ENCODE measurements around the gene CNTN4. TPM values are rescaled to one million over a fixed set of nuclear protein-coding genes. Genes with fewer than 3 reads are reported as not detected.

The CNTN4 gene
- total RNA-seq, 1 donor from 2014 or later = 23.0 TPM

DNA sequence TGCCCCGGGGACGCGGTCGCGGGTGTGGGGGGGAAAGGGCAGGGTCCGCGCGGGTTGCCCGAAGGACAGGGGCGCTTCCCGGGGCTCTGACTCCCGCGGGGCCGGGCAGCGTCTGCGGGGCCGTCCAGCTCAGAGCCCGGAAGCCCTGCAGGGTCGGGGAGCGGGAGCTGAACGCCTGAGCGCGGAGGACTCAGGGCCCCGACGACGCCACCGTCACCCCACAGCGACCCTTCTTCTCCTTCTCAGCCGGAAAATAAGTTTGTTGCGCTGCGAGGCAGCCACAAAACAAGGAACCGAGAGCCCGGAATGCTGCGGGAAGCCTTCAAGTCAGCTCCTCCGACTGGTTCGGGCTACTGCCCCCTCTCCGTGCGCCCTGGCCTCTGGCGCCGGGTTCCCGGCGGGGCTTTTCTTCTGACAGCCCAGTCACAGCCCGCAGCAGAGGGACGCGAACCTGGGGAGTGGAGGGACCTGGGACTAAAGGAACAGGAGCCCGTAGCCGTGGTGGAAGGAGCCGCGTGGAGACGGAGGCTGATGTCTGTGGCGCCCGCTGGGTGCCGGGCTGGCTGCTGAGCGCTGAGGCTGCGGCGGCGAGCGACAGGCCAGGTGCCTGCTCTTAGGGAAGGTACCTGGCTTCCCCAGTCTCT is 484 bp downstream of the CNTN4 start:
- Mint-ChIP-seq H3K27ac (ENCODE audit: unreplicated experiment) (no peak overlapping the region), H3K4me1 (ENCODE audit: low read depth, unreplicated experiment) (peaks cover 19% of the 10 kb centered on the region), H3K36me3 (ENCODE audit: unreplicated experiment) (no peaks in the 10 kb centered on the region), H3K4me3 (ENCODE audit: unreplicated experiment) (peak overlapping the region; percentile 95), H3K9me3 (ENCODE audit: unreplicated experiment) (peaks cover 8% of the 10 kb centered on the region), H3K27me3 (ENCODE audit: unreplicated experiment) (peaks cover 10% of the 10 kb centered on the region)
- TF ChIP-seq, protein P1, sequence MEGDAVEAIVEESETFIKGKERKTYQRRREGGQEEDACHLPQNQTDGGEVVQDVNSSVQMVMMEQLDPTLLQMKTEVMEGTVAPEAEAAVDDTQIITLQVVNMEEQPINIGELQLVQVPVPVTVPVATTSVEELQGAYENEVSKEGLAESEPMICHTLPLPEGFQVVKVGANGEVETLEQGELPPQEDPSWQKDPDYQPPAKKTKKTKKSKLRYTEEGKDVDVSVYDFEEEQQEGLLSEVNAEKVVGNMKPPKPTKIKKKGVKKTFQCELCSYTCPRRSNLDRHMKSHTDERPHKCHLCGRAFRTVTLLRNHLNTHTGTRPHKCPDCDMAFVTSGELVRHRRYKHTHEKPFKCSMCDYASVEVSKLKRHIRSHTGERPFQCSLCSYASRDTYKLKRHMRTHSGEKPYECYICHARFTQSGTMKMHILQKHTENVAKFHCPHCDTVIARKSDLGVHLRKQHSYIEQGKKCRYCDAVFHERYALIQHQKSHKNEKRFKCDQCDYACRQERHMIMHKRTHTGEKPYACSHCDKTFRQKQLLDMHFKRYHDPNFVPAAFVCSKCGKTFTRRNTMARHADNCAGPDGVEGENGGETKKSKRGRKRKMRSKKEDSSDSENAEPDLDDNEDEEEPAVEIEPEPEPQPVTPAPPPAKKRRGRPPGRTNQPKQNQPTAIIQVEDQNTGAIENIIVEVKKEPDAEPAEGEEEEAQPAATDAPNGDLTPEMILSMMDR (IDR thresholded peaks at IDR 0.05; ENCODE audit: partially characterized antibody, unreplicated experiment) = no peak
- DNase-seq = peak; percentile 63

DNA sequence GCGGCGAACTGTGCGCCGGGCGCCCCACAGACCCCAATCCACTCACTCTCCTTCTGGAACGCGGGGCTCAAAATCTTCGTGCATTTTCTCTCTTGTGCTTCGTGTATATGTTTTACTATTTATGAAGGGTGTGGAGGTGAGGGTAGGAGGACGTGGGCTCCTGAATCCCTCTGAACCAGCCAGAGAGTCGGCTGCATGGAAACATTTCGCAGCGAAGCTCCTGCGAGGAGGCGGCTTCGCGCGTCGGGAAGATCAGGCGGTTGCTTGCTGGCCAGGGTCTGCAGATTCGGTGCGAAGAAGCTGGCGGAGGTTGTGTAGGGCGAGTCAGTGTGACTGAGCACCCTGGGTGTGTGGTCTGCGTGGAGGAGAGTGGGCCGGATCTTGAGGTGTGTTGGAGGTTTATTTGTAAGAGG is 1.1 kb downstream of the CNTN4 start:
- DNase-seq = peak; percentile 50
- TF ChIP-seq, protein P1 (IDR thresholded peaks at IDR 0.05; ENCODE audit: partially characterized antibody, unreplicated experiment) = no peak
- Mint-ChIP-seq H3K27me3 (ENCODE audit: unreplicated experiment) (peaks cover 10% of the 10 kb centered on the region), H3K9me3 (ENCODE audit: unreplicated experiment) (peaks cover 8% of the 10 kb centered on the region), H3K36me3 (ENCODE audit: unreplicated experiment) (no peaks in the 10 kb centered on the region), H3K4me3 (ENCODE audit: unreplicated experiment) (peak overlapping the region; percentile 95), H3K4me1 (ENCODE audit: low read depth, unreplicated experiment) (peaks cover 19% of the 10 kb centered on the region), H3K27ac (ENCODE audit: unreplicated experiment) (no peak overlapping the region)

DNA sequence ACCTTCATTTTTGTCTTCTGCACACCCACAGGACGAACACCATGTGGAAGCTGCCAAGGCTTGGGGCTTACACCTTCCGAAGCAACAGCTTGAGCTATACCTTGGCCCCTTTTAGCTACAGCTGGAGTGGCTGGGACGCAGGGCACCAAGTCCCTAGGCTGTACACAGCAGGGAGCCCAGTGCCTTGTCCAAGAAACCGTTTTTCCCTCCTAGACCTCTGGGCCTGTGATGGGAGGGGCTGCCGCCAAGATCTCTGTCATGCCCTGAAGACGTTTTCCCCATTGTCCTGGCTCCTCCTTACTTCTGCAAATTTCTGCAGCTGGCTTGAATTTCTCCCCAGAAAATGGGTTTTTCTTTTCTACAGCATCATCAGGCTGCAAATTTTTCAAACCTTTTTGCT is 7.8 kb downstream of the CNTN4 start:
- no peaks in the 10 kb centered on the region for H3K27me3 Mint-ChIP-seq (ENCODE audit: unreplicated experiment)
- no peak overlapping the region for H3K4me3 Mint-ChIP-seq (ENCODE audit: unreplicated experiment)
- H3K9me3 Mint-ChIP-seq (ENCODE audit: unreplicated experiment) = peaks cover 4% of the 10 kb centered on the region
- H3K4me1 Mint-ChIP-seq (ENCODE audit: low read depth, unreplicated experiment) = no peaks in the 10 kb centered on the region
- DNase-seq = no peak
- TF ChIP-seq, protein P1 (IDR thresholded peaks at IDR 0.05; ENCODE audit: partially characterized antibody, unreplicated experiment) = no peak
- H3K36me3 Mint-ChIP-seq (ENCODE audit: unreplicated experiment) = peaks cover 12% of the 10 kb centered on the region
- H3K27ac Mint-ChIP-seq (ENCODE audit: unreplicated experiment) = no peak overlapping the region

DNA sequence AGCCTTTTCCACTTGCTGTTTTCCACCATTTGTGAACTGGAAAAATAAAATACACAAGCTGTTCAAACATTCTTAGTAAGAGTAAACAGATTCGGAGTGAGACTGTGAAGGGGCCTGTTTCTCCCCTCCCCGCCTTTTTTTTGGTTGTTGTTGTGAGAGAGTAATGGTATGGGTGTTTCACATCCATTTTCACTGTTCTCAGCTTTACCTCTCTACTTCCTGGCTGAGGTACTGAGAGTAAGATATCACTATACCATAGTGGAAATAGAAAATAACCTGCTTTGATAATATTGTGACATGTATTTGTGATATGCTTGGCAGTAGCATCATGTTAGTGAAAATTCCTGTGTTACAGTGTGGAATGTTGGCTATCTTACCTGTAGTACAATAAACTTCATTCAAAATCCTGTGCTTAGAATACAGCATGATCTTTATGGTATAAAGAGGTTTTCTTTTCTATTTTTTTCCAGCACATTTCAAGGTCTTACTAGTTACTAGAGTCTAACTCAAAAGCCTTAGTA is 12.0 kb downstream of the CNTN4 start:
- peaks cover 3% of the 10 kb centered on the region for H3K9me3 Mint-ChIP-seq (ENCODE audit: unreplicated experiment)
- no peaks in the 10 kb centered on the region for H3K27me3 Mint-ChIP-seq (ENCODE audit: unreplicated experiment)
- peaks cover 6% of the 10 kb centered on the region for H3K36me3 Mint-ChIP-seq (ENCODE audit: unreplicated experiment)
- H3K4me3 Mint-ChIP-seq (ENCODE audit: unreplicated experiment) = no peak overlapping the region
- TF ChIP-seq, protein P1 (IDR thresholded peaks at IDR 0.05; ENCODE audit: partially characterized antibody, unreplicated experiment) = no peak
- DNase-seq = no peak
- H3K4me1 Mint-ChIP-seq (ENCODE audit: low read depth, unreplicated experiment) = no peaks in the 10 kb centered on the region
- H3K27ac Mint-ChIP-seq (ENCODE audit: unreplicated experiment) = no peak overlapping the region

DNA sequence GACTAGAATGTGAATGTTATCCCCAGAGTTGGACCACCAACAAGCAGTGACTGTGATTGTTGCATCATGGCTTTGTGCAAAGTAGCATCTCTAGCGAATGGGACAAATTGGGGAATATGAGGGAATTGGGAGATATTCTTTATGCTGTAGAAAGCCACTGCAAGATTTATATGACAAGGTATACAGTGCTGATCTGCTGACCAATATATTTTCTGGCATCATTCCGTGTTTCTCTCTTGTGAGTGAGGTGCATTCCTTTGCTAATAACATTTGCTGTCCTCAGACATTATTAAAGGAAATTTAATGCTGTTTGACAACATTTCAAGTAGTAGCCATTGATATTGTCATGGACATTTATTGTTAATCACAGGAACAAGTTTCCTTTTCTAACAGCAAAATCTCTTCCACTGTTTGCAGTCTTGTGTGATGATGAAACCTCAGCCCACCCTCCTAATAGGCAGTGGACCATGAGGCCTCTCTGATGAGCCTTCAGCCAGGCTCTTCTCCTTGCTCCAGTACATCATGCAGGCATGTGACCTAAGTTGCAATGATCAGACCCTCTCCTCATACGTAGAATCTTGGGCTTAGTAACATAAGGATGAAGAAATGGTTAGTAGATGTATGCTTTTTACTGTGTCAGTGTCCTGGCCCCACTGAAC is 16.1 kb downstream of the CNTN4 start:
- Mint-ChIP-seq H3K36me3 (ENCODE audit: unreplicated experiment) (no peaks in the 10 kb centered on the region), H3K27me3 (ENCODE audit: unreplicated experiment) (no peaks in the 10 kb centered on the region), H3K4me1 (ENCODE audit: low read depth, unreplicated experiment) (peaks cover 5% of the 10 kb centered on the region), H3K4me3 (ENCODE audit: unreplicated experiment) (no peak overlapping the region), H3K27ac (ENCODE audit: unreplicated experiment) (no peak overlapping the region), H3K9me3 (ENCODE audit: unreplicated experiment) (no peaks in the 10 kb centered on the region)
- TF ChIP-seq, protein P1 (IDR thresholded peaks at IDR 0.05; ENCODE audit: partially characterized antibody, unreplicated experiment) = no peak
- DNase-seq = no peak
